Neural progenitor cell (in vitro differentiated cells): Measurements from ENCODE around the gene TSPAN14. TPM values are rescaled to one million over a fixed set of nuclear protein-coding genes. Genes with fewer than 3 reads are reported as not detected.

Source experiments
- DNase-seq: peaks from one replicate; pipeline ENCODE4 v3.0.0-alpha.2; 2016; ENCODE audit warnings: low spot score
- H2AFZ ChIP-seq: fragments of 200-600 bp; sonication (generic); replicated peaks from 2 replicates; pipeline ENCODE4 v1.6.1; 2016; ENCODE audit warnings: antibody characterized with exemption
- H3F3A ChIP-seq: fragments of 200-600 bp; sonication (generic); 2 replicates; pipeline ENCODE4 v1.6.1; 2016; ENCODE audit warnings: antibody characterized with exemption, low read depth
- H3K27ac ChIP-seq: fragments of 200-600 bp; sonication (generic); 2 replicates; pipeline ENCODE4 v1.5.1; 2016; ENCODE audit warnings: mild to moderate bottlenecking
- H3K27me3 ChIP-seq: fragments of 200-600 bp; sonication (generic); 2 replicates; pipeline ENCODE4 v1.6.1; 2016; ENCODE audit warnings: mild to moderate bottlenecking, moderate library complexity
- H3K36me3 ChIP-seq: fragments of 200-600 bp; sonication (generic); 2 replicates; pipeline ENCODE4 v1.5.1; 2016
- H3K4me1 ChIP-seq: fragments of 200-600 bp; sonication (generic); 2 replicates; pipeline ENCODE4 v1.6.1; 2016; ENCODE audit warnings: mixed run types
- H3K4me2 ChIP-seq: fragments of 200-600 bp; sonication (generic); 2 replicates; pipeline ENCODE4 v1.6.1; 2016
- H3K4me3 ChIP-seq: fragments of 200-600 bp; sonication (generic); 2 replicates; pipeline ENCODE4 v1.5.1; 2016
- H3K79me2 ChIP-seq: fragments of 200-600 bp; sonication (generic); 2 replicates; pipeline ENCODE4 v1.6.1; 2016; ENCODE audit warnings: low read depth
- H3K9ac ChIP-seq: fragments of 200-600 bp; sonication (generic); 2 replicates; pipeline ENCODE4 v1.6.1; 2016
- H3K9me3 ChIP-seq: fragments of 200-600 bp; sonication (generic); 2 replicates; pipeline ENCODE4 v1.5.1; 2016; ENCODE audit warnings: low read depth
- H4K20me1 ChIP-seq: fragments of 200-600 bp; sonication (generic); 2 replicates; pipeline ENCODE4 v1.6.1; 2016; ENCODE audit warnings: low read depth
- H3K27ac Mint-ChIP-seq: 3 replicates; pipeline ENCODE4 v1.8.0; 2021; ENCODE audit warnings: mixed read lengths
- H3K27me3 Mint-ChIP-seq: 2 replicates; pipeline ENCODE4 v1.8.0; 2022; ENCODE audit warnings: low read depth, mild to moderate bottlenecking, inconsistent platforms, moderate library complexity, mixed read lengths; ENCODE audit not compliant: insufficient read depth
- H3K36me3 Mint-ChIP-seq: 3 replicates; pipeline ENCODE4 v1.8.0; 2021; ENCODE audit warnings: mixed read lengths
- H3K4me1 Mint-ChIP-seq: 3 replicates; pipeline ENCODE4 v1.8.0; 2021; ENCODE audit warnings: mixed read lengths
- H3K4me3 Mint-ChIP-seq: 3 replicates; pipeline ENCODE4 v1.8.0; 2021; ENCODE audit warnings: mild to moderate bottlenecking, moderate library complexity, mixed read lengths
- H3K9me3 Mint-ChIP-seq: 3 replicates; pipeline ENCODE4 v1.8.0; 2020; ENCODE audit warnings: mixed read lengths
- EZH2 ChIP-seq: fragments of 200-600 bp; sonication (generic); IDR thresholded peaks from 2 replicates; pipeline ENCODE4 v1.6.1; 2017; ENCODE audit warnings: antibody characterized with exemption, mild to moderate bottlenecking, moderate library complexity
- EZH2phosphoT487 ChIP-seq: fragments of 200-600 bp; sonication (generic); IDR thresholded peaks from 2 replicates; pipeline ENCODE4 v1.6.1; 2017; ENCODE audit warnings: antibody characterized with exemption
- total RNA-seq: library from RNA; depleted of rRNA; stranded (reverse); fragments of >200 nt; gene quantifications from 2 replicates; pipeline ENCODE4 v1.2.3, GENCODE V29; 2015; ENCODE audit warnings: low replicate concordance
- TF ChIP-seq, protein P1 (sequence below): fragments of 200-600 bp; sonication (generic); IDR thresholded peaks from 2 replicates; pipeline ENCODE4 v1.5.1; 2017; ENCODE audit warnings: antibody characterized with exemption, mild to moderate bottlenecking

Gene TSPAN14
- total RNA-seq, 1 donor from 2014 or later, result 32.7 TPM

DNA sequence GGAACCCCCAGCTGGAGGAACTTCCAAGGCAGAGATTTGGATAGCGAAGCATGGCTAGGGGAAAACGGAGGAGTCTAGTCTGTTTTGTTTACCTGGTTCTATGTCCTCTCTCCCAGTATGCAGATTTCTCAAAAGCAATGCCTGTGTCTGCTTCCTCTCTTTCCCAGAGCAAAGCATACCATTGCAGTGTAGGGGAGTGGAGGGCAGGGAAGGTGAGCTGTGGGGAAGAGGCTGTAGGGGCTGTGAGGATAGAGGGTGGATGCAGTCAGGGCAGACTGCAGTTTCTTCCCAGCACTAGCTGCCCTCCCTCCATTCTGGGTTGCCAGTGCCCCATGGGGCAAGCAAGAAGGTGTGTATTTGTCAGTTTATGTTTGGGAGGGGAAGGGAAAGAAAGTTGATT is 16.9 kb upstream of the TSPAN14 start:
- peaks cover 9% of the 10 kb centered on the region for H3K36me3 ChIP-seq
- no peak for DNase-seq
- Mint-ChIP-seq H3K4me1 (peaks cover 3% of the 10 kb centered on the region), H3K27ac (no peak overlapping the region), H3K36me3 (peaks cover 7% of the 10 kb centered on the region), H3K4me3 (no peak overlapping the region), H3K9me3 (no peaks in the 10 kb centered on the region), H3K27me3 (peaks cover 6% of the 10 kb centered on the region)
- no peak overlapping the region for H3K9ac ChIP-seq
- no peaks in the 10 kb centered on the region for H3K79me2 ChIP-seq
- no peak overlapping the region for H3K4me2 ChIP-seq
- H3K27me3 ChIP-seq, result no peaks in the 10 kb centered on the region
- no peak overlapping the region for H2AFZ ChIP-seq
- no peak overlapping the region for H3K27ac ChIP-seq
- H3K9me3 ChIP-seq, result no peaks in the 10 kb centered on the region
- H3K4me3 ChIP-seq, result no peak overlapping the region
- H3F3A ChIP-seq, result no peaks in the 10 kb centered on the region
- TF ChIP-seq EZH2 (no peak), EZH2phosphoT487 (no peak)
- TF ChIP-seq, protein P1, sequence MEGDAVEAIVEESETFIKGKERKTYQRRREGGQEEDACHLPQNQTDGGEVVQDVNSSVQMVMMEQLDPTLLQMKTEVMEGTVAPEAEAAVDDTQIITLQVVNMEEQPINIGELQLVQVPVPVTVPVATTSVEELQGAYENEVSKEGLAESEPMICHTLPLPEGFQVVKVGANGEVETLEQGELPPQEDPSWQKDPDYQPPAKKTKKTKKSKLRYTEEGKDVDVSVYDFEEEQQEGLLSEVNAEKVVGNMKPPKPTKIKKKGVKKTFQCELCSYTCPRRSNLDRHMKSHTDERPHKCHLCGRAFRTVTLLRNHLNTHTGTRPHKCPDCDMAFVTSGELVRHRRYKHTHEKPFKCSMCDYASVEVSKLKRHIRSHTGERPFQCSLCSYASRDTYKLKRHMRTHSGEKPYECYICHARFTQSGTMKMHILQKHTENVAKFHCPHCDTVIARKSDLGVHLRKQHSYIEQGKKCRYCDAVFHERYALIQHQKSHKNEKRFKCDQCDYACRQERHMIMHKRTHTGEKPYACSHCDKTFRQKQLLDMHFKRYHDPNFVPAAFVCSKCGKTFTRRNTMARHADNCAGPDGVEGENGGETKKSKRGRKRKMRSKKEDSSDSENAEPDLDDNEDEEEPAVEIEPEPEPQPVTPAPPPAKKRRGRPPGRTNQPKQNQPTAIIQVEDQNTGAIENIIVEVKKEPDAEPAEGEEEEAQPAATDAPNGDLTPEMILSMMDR, result no peak
- H3K4me1 ChIP-seq, result peaks cover 8% of the 10 kb centered on the region
- H4K20me1 ChIP-seq, result no peaks in the 10 kb centered on the region

DNA sequence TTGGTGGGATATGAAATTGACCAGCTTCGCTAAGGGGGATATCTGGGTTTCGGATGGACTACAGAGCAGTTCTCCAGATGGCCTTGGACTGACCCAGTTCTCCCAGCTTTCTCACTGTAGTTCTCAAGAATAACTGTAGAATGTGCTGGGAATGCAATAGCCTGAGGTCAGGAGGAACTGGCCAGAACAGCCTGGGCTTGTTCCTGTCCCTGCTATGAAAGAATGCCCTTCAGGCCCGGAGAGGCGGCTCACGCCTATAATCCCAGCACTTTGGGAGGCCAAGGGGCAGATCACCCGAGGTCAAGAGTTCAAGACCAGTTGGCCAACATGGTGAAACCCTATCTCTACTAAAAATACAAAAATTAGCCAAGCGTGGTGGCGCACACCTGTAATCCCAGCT is 12.3 kb upstream of the TSPAN14 start:
- H3K9me3 Mint-ChIP-seq, result no peaks in the 10 kb centered on the region
- Histone ChIP-seq H3K27me3 (no peaks in the 10 kb centered on the region), H4K20me1 (no peaks in the 10 kb centered on the region), H3F3A (no peaks in the 10 kb centered on the region), H3K27ac (no peak overlapping the region), H3K9ac (no peak overlapping the region), H3K36me3 (no peaks in the 10 kb centered on the region), H3K4me2 (no peak overlapping the region), H3K79me2 (no peaks in the 10 kb centered on the region), H3K4me1 (peaks cover 18% of the 10 kb centered on the region), H3K4me3 (no peak overlapping the region), H2AFZ (no peak overlapping the region), H3K9me3 (no peaks in the 10 kb centered on the region)
- TF ChIP-seq EZH2phosphoT487 (no peak), EZH2 (no peak)
- TF ChIP-seq, protein P1, result no peak
- peaks cover 4% of the 10 kb centered on the region for H3K27me3 Mint-ChIP-seq
- H3K4me1 Mint-ChIP-seq, result peaks cover 29% of the 10 kb centered on the region
- H3K27ac Mint-ChIP-seq, result no peak overlapping the region
- no peak for DNase-seq
- H3K4me3 Mint-ChIP-seq, result no peak overlapping the region
- no peaks in the 10 kb centered on the region for H3K36me3 Mint-ChIP-seq

DNA sequence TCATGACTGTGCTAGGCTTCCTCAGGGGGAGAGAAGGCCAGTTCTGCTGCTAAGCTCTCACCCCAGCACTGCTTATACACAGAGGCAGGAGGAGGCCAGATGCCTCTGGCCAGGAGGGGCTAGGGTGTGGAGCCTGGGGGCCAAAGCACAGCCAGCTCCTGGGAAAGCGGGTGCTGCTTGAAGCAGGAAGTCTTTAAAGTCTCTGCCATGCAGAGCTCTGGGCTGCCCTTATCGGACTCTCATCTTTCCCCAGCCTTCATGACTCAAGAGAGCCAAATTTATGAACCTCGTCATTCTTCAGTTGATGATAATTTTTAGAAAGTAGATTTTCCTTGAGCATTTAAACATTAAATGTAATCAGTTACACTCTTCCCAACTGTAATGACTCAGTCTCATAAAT is 11.2 kb upstream of the TSPAN14 start:
- H3K36me3 ChIP-seq, result no peaks in the 10 kb centered on the region
- H3K4me2 ChIP-seq, result no peak overlapping the region
- no peaks in the 10 kb centered on the region for H3K9me3 ChIP-seq
- H3F3A ChIP-seq, result no peaks in the 10 kb centered on the region
- no peaks in the 10 kb centered on the region for H4K20me1 ChIP-seq
- no peaks in the 10 kb centered on the region for H3K79me2 ChIP-seq
- H3K4me3 ChIP-seq, result no peak overlapping the region
- TF ChIP-seq EZH2phosphoT487, result no peak
- TF ChIP-seq EZH2, result no peak
- TF ChIP-seq, protein P1, result no peak
- Mint-ChIP-seq H3K36me3 (no peaks in the 10 kb centered on the region), H3K27me3 (peaks cover 4% of the 10 kb centered on the region), H3K4me1 (peaks cover 29% of the 10 kb centered on the region), H3K9me3 (no peaks in the 10 kb centered on the region), H3K27ac (no peak overlapping the region), H3K4me3 (no peak overlapping the region)
- no peaks in the 10 kb centered on the region for H3K27me3 ChIP-seq
- peaks cover 10% of the 10 kb centered on the region for H3K4me1 ChIP-seq
- no peak overlapping the region for H3K27ac ChIP-seq
- DNase-seq, result no peak
- H2AFZ ChIP-seq, result no peak overlapping the region
- no peak overlapping the region for H3K9ac ChIP-seq
